Neuronal stem cell (in vitro differentiated cells): ENCODE data around the gene USP31.

Experiments used
- DNase-seq: peaks from one replicate; pipeline ENCODE4 v3.0.0-alpha.2; 2013; ENCODE audit warnings: low spot score
- H2AFZ ChIP-seq: one replicate; pipeline ENCODE4 v1.6.1; 2013; ENCODE audit warnings: mild to moderate bottlenecking, low read length, inconsistent platforms
- H2AK5ac ChIP-seq: 2 replicates; pipeline ENCODE4 v1.6.1; 2013; ENCODE audit warnings: low read depth, mild to moderate bottlenecking, inconsistent platforms, low read length, moderate library complexity, mixed read lengths
- H2BK120ac ChIP-seq: 2 replicates; pipeline ENCODE4 v1.6.1; 2013; ENCODE audit warnings: low read depth, mild to moderate bottlenecking, inconsistent platforms, low read length, moderate library complexity, mixed read lengths
- H2BK12ac ChIP-seq: one replicate; pipeline ENCODE4 v1.6.1; 2013; ENCODE audit warnings: low read length, inconsistent platforms
- H2BK15ac ChIP-seq: 2 replicates; pipeline ENCODE4 v1.6.1; 2013; ENCODE audit warnings: mild to moderate bottlenecking, low read length, inconsistent platforms, mixed read lengths
- H2BK5ac ChIP-seq: one replicate; pipeline ENCODE4 v1.6.1; 2013; ENCODE audit warnings: inconsistent platforms, mild to moderate bottlenecking, low read length, moderate library complexity
- H3K14ac ChIP-seq: one replicate; pipeline ENCODE4 v1.6.1; 2013; ENCODE audit warnings: low read length, inconsistent platforms
- H3K18ac ChIP-seq: 2 replicates; pipeline ENCODE4 v1.6.1; 2013; ENCODE audit warnings: low read length, inconsistent platforms
- H3K23ac ChIP-seq: 2 replicates; pipeline ENCODE4 v1.6.1; 2013; ENCODE audit warnings: low read depth, mild to moderate bottlenecking, mixed read lengths, low read length, inconsistent platforms; ENCODE audit not compliant: poor library complexity
- H3K27ac ChIP-seq: replicated peaks from 3 replicates; pipeline ENCODE4 v1.5.1; 2013; ENCODE audit warnings: low read length, inconsistent platforms
- H3K27me3 ChIP-seq, 3 experiments: 2 replicates each; pipeline ENCODE4 v1.6.1; 2013; ENCODE audit warnings: low read length in 3 of 3, mild to moderate bottlenecking in 2 of 3, inconsistent platforms in 1 of 3, low read depth in 1 of 3, mixed read lengths in 1 of 3, moderate library complexity in 1 of 3; ENCODE audit not compliant: control insufficient read depth in 3 of 3, insufficient read depth in 3 of 3
- H3K36me3 ChIP-seq, 2 donors: replicated peaks in 1 of 2; 2 replicates each; pipeline ENCODE4 v1.6.1; 2013; ENCODE audit warnings: low read length in 2 of 2; ENCODE audit not compliant: control insufficient read depth in 2 of 2, insufficient read depth in 2 of 2
- H3K4ac ChIP-seq: 2 replicates; pipeline ENCODE4 v1.6.1; 2013; ENCODE audit warnings: inconsistent platforms, mild to moderate bottlenecking, low read length, moderate library complexity
- H3K4me1 ChIP-seq, 2 donors: 1 replicate in 1 of 2; 2 replicates in 1 of 2; pipeline ENCODE4 v1.6.1; 2013; ENCODE audit warnings: low read length in 2 of 2, low read depth in 1 of 2; ENCODE audit not compliant: control insufficient read depth in 2 of 2, insufficient read depth in 1 of 2
- H3K4me2 ChIP-seq: one replicate; pipeline ENCODE4 v1.6.1; 2013; ENCODE audit warnings: mild to moderate bottlenecking, low read length, inconsistent platforms; ENCODE audit not compliant: insufficient read depth, poor library complexity, severe bottlenecking
- H3K4me3 ChIP-seq, 2 donors: 2 replicates each; pipeline ENCODE4 v1.5.1; 2013; ENCODE audit warnings: low read length in 2 of 2, mild to moderate bottlenecking in 2 of 2, inconsistent platforms in 1 of 2, moderate library complexity in 1 of 2
- H3K79me1 ChIP-seq: one replicate; pipeline ENCODE4 v1.6.1; 2013; ENCODE audit warnings: low read depth, mild to moderate bottlenecking, inconsistent platforms, low read length, moderate library complexity
- H3K9ac ChIP-seq: one replicate; pipeline ENCODE4 v1.6.1; 2013; ENCODE audit warnings: mild to moderate bottlenecking, low read depth, low read length, inconsistent platforms; ENCODE audit not compliant: poor library complexity
- H3K9me3 ChIP-seq, 2 donors: replicated peaks in 1 of 2; 2 replicates each; pipeline versions ENCODE3 to v1.6.1; 2013; ENCODE audit warnings: low read length in 2 of 2, mild to moderate bottlenecking in 2 of 2, inconsistent platforms in 1 of 2, low read depth in 1 of 2, mixed read lengths in 1 of 2, moderate library complexity in 1 of 2; ENCODE audit not compliant: control insufficient read depth in 2 of 2, insufficient read depth in 1 of 2
- H4K8ac ChIP-seq: one replicate; pipeline ENCODE4 v1.6.1; 2013; ENCODE audit warnings: low read depth, mild to moderate bottlenecking, inconsistent platforms, low read length, moderate library complexity
- H4K91ac ChIP-seq: one replicate; pipeline ENCODE4 v1.6.1; 2013; ENCODE audit warnings: low read length, low read depth, mild to moderate bottlenecking, inconsistent platforms; ENCODE audit not compliant: poor library complexity
- WGBS, 2 donors: extraction: QIAGEN DNeasy Blood & Tissue Kit; methylation state at CpG; one replicate each; pipeline ENCODE4 v1.1.7; 2013; ENCODE audit warnings: missing lambda C conversion rate in 2 of 2, mixed read lengths in 1 of 2; ENCODE audit not compliant: insufficient read length in 2 of 2, insufficient replicate concordance in 1 of 2; ENCODE audit errors: extremely low coverage in 2 of 2; 5-methylcytosine and 5-hydroxymethylcytosine counted together

USP31 gene

GRCh38 chr16:23085949-23086348 is 63.3 kb downstream of the USP31 start:
- no peak overlapping the region for H3K14ac ChIP-seq
- no peak for DNase-seq
- H3K4me3 ChIP-seq: no peak overlapping the region
- H3K4me1 ChIP-seq: no peaks in the 10 kb centered on the region
- no CpG with 5 or more reads among the region's 3 CpGs for WGBS, 2 donors
- peaks cover 0 to 2% of the 10 kb centered on the region in 2 donors for H3K9me3 ChIP-seq
- H4K91ac ChIP-seq: no peak overlapping the region
- H2AK5ac ChIP-seq: no peak overlapping the region
- H3K27me3 ChIP-seq: no peaks in the 10 kb centered on the region
- no peak overlapping the region for H3K9ac ChIP-seq
- no peak overlapping the region for H3K23ac ChIP-seq
- H3K36me3 ChIP-seq: peaks cover 13 to 68% of the 10 kb centered on the region in 2 donors
- no peak overlapping the region for H3K4me2 ChIP-seq
- no peak overlapping the region for H3K27ac ChIP-seq
- H2BK5ac ChIP-seq: no peak overlapping the region
- no peak overlapping the region for H4K8ac ChIP-seq
- no peak overlapping the region for H2AFZ ChIP-seq
- H3K79me1 ChIP-seq: no peaks in the 10 kb centered on the region
- H3K4ac ChIP-seq: no peak overlapping the region
- no peak overlapping the region for H2BK12ac ChIP-seq
- H2BK15ac ChIP-seq: no peak overlapping the region
- no peak overlapping the region for H3K18ac ChIP-seq
- H2BK120ac ChIP-seq: no peak overlapping the region

DNA sequence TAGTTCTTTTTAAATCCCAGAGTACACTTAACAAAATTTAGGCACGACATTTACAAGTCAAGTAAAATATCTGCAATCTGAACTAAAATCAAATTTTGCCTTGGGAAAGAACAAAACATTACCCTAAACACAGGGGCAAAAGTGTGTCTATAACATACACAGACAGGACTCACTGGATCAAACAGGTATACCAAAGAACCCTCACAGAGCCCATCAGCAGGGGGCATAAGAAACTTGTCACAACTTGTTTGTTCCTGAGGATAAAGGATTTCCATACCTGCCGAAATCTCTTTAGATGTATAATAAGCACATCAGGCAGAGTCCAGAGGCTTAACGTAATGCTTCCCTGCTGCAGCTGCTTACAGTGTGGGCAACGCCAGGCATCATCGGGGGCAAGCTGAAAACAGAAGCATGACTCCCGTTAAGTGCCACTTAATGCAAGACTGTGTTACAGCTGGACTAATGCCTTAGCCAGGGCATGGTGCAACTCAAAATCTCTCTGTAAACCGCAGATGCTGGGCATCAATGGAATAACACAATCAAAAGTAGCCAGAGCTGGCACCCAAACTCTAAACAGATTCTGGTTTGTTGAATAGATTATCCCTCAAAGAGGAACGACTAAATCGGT is 67.0 kb downstream of the USP31 start:
- Histone ChIP-seq H4K8ac (peak overlapping the region; percentile 19), H3K14ac (no peak overlapping the region), H3K27me3 (no peaks in the 10 kb centered on the region), H3K4me3 (no peak overlapping the region), H4K91ac (no peak overlapping the region), H3K36me3 (peaks cover 13 to 69% of the 10 kb centered on the region in 2 donors), H3K4me1 (no peaks in the 10 kb centered on the region), H3K18ac (no peak overlapping the region), H3K4me2 (no peak overlapping the region), H2BK15ac (no peak overlapping the region), H3K9ac (no peak overlapping the region), H3K23ac (no peak overlapping the region), H2BK120ac (no peak overlapping the region), H2AK5ac (no peak overlapping the region), H3K9me3 (peaks cover 0 to 2% of the 10 kb centered on the region in 2 donors), H2BK12ac (no peak overlapping the region), H2AFZ (no peak overlapping the region), H2BK5ac (no peak overlapping the region), H3K27ac (no peak overlapping the region), H3K4ac (no peak overlapping the region), H3K79me1 (no peaks in the 10 kb centered on the region)
- DNase-seq: no peak
- no CpG with 5 or more reads among the region's 9 CpGs for WGBS, 2 donors

GRCh38 chr16:23081675-23082119 is 67.6 kb downstream of the USP31 start:
- DNase-seq: no peak
- H3K9ac ChIP-seq: no peak overlapping the region

GRCh38 chr16:23080747-23081146 is 68.5 kb downstream of the USP31 start:
- Histone ChIP-seq H3K36me3 (peaks cover 13 to 72% of the 10 kb centered on the region in 2 donors), H3K18ac (no peak overlapping the region), H3K14ac (no peak overlapping the region), H3K27me3 (no peaks in the 10 kb centered on the region), H3K27ac (no peak overlapping the region), H2BK15ac (no peak overlapping the region), H4K91ac (no peak overlapping the region), H2AFZ (no peak overlapping the region), H4K8ac (no peak overlapping the region), H3K23ac (no peak overlapping the region), H2BK5ac (no peak overlapping the region), H3K79me1 (no peaks in the 10 kb centered on the region), H3K4ac (no peak overlapping the region), H3K4me2 (no peak overlapping the region), H3K9me3 (peaks cover 0 to 2% of the 10 kb centered on the region in 2 donors), H2AK5ac (no peak overlapping the region), H2BK12ac (no peak overlapping the region), H3K9ac (peak overlapping the region; percentile 39), H3K4me3 (no peak overlapping the region), H3K4me1 (no peaks in the 10 kb centered on the region), H2BK120ac (no peak overlapping the region)
- no CpG with 5 or more reads among the region's 3 CpGs for WGBS, 2 donors
- DNase-seq: no peak

More at GRCh38 chr16:23081675-23082119, 67.6 kb downstream of the USP31 start:
- no peak overlapping the region for H3K4me2 ChIP-seq
- no peak overlapping the region for H2AFZ ChIP-seq
- no peak overlapping the region for H3K27ac ChIP-seq
- no peak overlapping the region for H4K91ac ChIP-seq
- no peaks in the 10 kb centered on the region for H3K4me1 ChIP-seq
- no peak overlapping the region for H3K23ac ChIP-seq
- no CpG with 5 or more reads among the region's 6 CpGs for WGBS, 2 donors
- no peaks in the 10 kb centered on the region for H3K27me3 ChIP-seq
- H3K36me3 ChIP-seq: peaks cover 13 to 66% of the 10 kb centered on the region in 2 donors
- H3K4ac ChIP-seq: no peak overlapping the region
- no peak overlapping the region for H3K14ac ChIP-seq
- H3K79me1 ChIP-seq: no peaks in the 10 kb centered on the region
- no peak overlapping the region for H2BK15ac ChIP-seq
- no peak overlapping the region for H2BK120ac ChIP-seq
- H2AK5ac ChIP-seq: no peak overlapping the region
- no peak overlapping the region for H3K4me3 ChIP-seq
- peaks cover 0 to 2% of the 10 kb centered on the region in 2 donors for H3K9me3 ChIP-seq
- H3K18ac ChIP-seq: no peak overlapping the region
- no peak overlapping the region for H2BK12ac ChIP-seq
- no peak overlapping the region for H2BK5ac ChIP-seq
- no peak overlapping the region for H4K8ac ChIP-seq
